NT2/D1 (cell line): ENCODE results near the gene SND1.

Source experiments
- SUZ12 ChIP-seq: IDR thresholded peaks from 2 replicates; pipeline ENCODE4 v1.6.1; 2011; ENCODE audit not compliant: insufficient read length, insufficient read depth; ENCODE audit errors: extremely low read depth
- YY1 ChIP-seq: IDR thresholded peaks from 2 replicates; pipeline ENCODE4 v1.6.1; 2011; ENCODE audit not compliant: insufficient read length, insufficient read depth
- ZNF274 ChIP-seq: IDR thresholded peaks from 2 replicates; pipeline ENCODE4 v1.6.1; 2011; ENCODE audit warnings: mild to moderate bottlenecking, low read depth, low read length

GRCh38 chr7:127948930-127949329 is 296.9 kb downstream of the SND1 start:
- TF ChIP-seq SUZ12 (no peak), ZNF274 (no peak), YY1 (no peak)
